ENCODE measurements around the gene SPTB.

SPTB gene

DNA sequence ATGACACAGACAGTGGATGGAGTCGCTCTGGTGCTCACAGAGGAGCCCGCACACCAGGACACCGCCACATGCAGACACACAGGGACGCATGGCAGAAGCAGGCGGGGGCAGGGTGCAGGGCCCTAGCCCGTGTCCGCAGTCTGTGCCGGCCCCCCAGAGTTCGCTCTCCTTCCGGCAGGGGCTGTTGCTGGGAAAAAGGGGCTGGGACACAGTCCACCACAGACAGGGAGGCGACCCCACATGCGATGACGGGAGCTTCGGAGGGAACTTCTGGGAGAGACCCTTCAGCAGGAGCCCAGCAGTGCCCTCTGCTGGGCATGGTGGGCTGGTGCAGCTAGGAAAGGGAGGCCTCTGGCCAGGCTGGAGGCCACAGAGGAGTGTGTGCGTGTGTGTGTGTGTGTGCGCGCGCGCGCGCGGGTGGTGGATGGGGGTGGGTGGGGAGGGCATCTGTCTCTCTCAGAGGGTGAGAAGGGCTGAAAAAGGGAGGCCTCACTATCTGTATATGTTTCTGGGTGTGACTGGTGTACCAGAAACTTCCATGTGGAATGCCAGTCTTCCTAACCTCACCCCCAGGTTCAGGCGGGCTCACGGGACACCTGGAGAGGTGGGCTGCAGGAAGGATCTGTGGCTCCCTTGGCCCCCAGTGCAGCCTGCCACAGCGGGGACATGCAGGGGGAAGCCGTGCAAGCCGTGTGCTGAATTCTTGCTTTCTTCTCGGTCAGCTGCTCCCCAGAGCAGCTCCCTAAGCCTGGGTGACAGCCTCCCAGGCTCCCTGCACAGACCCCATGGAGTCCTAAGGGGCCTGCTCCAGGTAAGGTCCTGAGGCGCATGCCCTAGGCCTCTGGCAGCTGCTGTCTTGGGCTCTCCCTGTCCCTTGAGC lies 114.8 kb downstream of the SPTB start:
- H3K27me3 ChIP-seq (ENCODE audit: control insufficient read depth, insufficient read depth, low read length) = peaks cover 4% of the 10 kb centered on the region
- H3K9ac ChIP-seq (ENCODE audit: low read length) = peak overlapping the region; percentile 25
- no peak overlapping the region for H3K4me3 ChIP-seq (ENCODE audit: low read length)
- H3K4me1 ChIP-seq (ENCODE audit: control insufficient read depth, insufficient read depth, low read length) = peaks cover 36% of the 10 kb centered on the region
- H3K36me3 ChIP-seq (ENCODE audit: control insufficient read depth, insufficient read depth, low read length) = no peaks in the 10 kb centered on the region
- H3K9me3 ChIP-seq (ENCODE audit: control insufficient read depth, low read length) = no peaks in the 10 kb centered on the region

DNA sequence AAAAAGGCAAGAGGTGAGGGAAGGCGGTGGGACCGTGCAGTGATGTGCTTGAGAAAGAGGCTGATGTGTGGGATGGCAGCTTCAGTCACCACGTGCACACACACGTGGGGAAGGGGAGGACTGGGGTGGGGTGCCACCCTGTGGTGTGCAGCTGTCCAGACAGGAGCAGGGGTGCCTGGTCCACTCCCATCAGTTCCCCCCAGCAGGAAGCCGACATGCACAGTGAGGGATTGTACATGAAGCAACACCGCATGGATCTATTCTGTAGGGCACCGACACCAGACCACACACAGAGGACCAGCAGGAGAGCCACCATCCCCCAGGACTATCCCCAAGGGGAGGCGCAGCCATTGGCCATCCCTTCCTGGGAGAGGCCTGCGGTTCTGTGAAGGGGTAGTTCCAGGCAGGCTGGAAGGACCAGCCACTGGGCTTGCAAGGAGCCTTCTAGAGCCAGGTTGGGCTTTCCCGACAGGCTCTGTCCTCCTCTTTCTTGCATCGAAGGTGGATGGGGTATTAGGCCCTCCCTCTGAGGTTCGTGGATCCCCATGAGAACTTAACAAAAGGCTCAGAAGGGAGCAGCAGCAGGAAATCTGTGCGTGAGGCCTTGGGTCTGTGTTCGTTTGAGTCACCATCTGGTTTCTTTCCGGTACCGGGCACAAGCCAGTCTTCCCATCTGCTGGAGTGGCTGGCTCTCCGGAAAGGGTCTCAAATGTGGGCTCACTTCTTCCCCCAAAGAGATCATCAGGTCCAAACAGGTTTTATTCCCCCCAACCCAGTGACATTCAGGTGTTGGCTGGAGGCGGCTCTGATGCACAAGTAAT lies 115.7 kb downstream of the SPTB start:
- Histone ChIP-seq H3K36me3 (ENCODE audit: control insufficient read depth, insufficient read depth, low read length) (no peaks in the 10 kb centered on the region), H3K4me1 (ENCODE audit: control insufficient read depth, insufficient read depth, low read length) (peaks cover 44% of the 10 kb centered on the region), H3K27me3 (ENCODE audit: control insufficient read depth, insufficient read depth, low read length) (peaks cover 4% of the 10 kb centered on the region), H3K9me3 (ENCODE audit: control insufficient read depth, low read length) (no peaks in the 10 kb centered on the region), H3K9ac (ENCODE audit: low read length) (peak overlapping the region; percentile 25), H3K4me3 (ENCODE audit: low read length) (no peak overlapping the region)

DNA sequence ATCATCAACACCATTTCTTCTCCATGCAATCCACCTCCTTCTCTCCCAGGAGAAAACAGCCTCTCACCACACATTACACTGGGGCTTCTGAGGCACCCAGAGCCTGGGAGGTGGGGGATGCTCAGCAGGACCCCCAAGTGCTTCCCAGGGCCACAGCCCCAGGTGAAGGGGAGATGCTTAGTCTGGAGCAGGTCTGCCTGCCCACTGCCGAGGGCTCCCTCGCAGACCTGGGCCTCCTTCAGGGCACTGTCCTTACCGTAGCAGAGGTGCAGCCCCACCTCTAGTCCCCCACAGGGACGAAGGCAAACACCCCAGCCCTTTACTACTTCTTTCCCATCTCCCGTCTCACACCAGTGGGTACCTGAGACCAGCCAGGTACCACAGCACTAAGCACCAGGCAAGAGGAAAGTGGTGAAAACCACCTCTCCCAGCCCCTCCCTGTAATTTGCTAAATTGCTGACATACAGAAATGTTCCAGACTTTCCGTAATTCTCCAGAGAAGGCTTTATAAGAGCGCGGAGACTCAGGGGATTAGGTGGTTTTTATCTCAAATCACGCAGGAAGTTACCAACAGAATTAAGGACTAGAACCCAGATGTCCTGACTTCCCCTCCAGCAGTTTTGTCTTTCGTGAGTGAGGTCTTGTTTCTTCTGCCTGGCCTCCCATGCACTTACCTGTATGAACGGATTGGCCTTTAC lies 116.5 kb downstream of the SPTB start:
- peaks cover 52% of the 10 kb centered on the region for H3K4me1 ChIP-seq (ENCODE audit: control insufficient read depth, insufficient read depth, low read length)
- no peak overlapping the region for H3K4me3 ChIP-seq (ENCODE audit: low read length)
- H3K36me3 ChIP-seq (ENCODE audit: control insufficient read depth, insufficient read depth, low read length) = no peaks in the 10 kb centered on the region
- H3K9me3 ChIP-seq (ENCODE audit: control insufficient read depth, low read length) = no peaks in the 10 kb centered on the region
- H3K27me3 ChIP-seq (ENCODE audit: control insufficient read depth, insufficient read depth, low read length) = peaks cover 4% of the 10 kb centered on the region
- H3K9ac ChIP-seq (ENCODE audit: low read length) = no peak overlapping the region

DNA sequence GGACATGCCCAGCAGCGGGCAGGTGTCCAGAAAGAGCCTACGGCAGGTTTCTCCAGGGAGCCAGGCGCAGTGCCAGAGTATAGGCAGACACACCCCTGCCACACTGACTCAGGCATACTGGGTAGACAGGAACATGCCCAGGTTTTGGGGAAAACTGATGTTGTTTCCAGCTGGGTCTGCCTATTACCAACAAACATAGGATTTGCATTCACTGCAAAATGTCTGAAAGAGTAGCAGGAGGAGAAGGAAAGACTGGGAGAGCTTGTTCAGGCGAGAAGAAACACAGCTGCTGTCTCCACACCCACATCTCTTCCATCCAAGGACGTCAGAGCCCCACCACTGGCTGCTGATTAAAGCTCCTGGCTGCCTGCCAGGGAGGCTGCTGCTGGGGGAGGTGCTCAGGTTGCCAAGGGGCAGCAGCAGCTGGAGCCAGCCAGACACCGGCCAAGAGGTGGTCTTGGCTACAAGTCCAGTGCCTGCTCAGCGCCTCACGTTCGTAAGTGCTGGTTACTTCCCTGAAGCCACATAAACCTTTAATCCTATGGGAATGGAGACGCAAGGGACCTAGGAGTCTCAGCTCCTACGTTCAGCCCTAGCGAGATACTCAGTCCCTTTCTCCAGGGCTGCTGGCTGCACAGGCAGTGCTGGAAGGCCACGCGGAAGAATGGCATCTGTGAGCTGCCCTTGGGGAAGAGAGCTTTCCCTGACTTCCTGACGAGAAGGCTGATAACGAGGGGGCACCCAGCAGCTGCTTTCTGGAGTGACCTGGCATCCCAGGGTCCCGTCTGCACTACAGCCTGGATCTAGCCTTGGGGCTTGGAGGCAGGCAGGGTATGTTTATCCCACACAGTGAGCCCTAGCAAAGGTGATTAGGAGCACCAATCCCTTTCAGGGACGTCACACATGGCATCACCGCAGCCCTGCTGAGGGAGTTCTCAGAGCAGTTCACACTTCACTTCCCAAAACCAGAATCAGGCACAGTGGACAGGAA lies 117.4 kb downstream of the SPTB start:
- H3K9me3 ChIP-seq (ENCODE audit: control insufficient read depth, low read length) = no peaks in the 10 kb centered on the region
- no peaks in the 10 kb centered on the region for H3K36me3 ChIP-seq (ENCODE audit: control insufficient read depth, insufficient read depth, low read length)
- H3K4me1 ChIP-seq (ENCODE audit: control insufficient read depth, insufficient read depth, low read length) = peaks cover 61% of the 10 kb centered on the region
- peak overlapping the region; percentile 36 for H3K9ac ChIP-seq (ENCODE audit: low read length)
- no peak overlapping the region for H3K4me3 ChIP-seq (ENCODE audit: low read length)
- peaks cover 4% of the 10 kb centered on the region for H3K27me3 ChIP-seq (ENCODE audit: control insufficient read depth, insufficient read depth, low read length)

DNA sequence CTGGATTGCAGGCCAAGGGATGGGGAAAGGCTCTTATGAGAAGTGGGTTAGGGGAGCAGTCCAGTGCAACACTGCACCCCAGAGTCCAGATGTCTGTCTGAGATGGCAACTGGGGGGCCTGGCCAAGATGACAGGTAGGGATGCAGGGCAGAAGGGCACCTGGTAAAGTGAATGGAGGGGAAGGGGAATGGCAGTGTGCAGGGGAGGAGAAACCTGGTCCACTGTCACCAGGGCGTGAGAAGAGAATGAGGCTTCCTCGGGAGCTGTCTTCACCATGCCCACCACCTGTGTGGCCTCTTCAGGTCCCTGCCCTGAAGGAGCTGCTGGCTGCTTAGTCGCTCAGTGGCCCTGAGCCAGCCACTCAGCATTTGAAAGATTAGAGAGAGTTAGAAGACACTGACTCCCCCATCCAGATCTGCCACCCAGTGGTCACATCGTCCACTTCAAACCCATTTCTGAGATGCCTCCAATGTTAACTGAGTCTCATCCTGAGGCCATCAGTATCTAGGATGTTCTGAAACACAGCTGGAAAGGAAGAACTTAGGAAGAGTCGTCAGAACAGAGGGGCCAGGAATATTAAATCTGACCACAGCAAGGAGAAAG lies 118.2 kb downstream of the SPTB start:
- Histone ChIP-seq H3K4me3 (ENCODE audit: low read length) (peak overlapping the region; percentile 6), H3K9ac (ENCODE audit: low read length) (peak overlapping the region; percentile 36)

DNA sequence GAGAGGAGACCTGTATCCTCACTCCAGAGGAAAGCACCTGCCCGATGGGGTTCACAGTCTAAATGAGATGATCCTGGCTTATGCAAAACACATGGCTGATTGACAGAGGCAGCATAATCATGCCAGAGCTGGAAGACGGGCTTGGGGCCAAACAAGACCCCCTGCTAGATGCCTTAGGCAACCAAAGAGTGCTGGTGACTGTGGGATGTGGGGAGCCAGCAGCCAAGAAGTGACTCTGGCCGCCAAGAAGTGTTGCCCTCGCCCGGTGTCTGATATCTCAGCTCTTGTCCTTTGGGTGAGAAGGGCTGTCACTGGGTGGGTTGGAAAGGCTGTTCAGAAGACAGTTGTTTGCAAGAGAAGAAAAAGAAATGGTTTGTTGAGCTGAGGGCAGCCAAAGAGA lies 118.8 kb downstream of the SPTB start:
- Histone ChIP-seq H3K9ac (ENCODE audit: low read length) (peak overlapping the region; percentile 36), H3K9me3 (ENCODE audit: control insufficient read depth, low read length) (no peaks in the 10 kb centered on the region), H3K27me3 (ENCODE audit: control insufficient read depth, insufficient read depth, low read length) (peaks cover 4% of the 10 kb centered on the region), H3K36me3 (ENCODE audit: control insufficient read depth, insufficient read depth, low read length) (no peaks in the 10 kb centered on the region), H3K4me1 (ENCODE audit: control insufficient read depth, insufficient read depth, low read length) (peaks cover 71% of the 10 kb centered on the region), H3K4me3 (ENCODE audit: low read length) (no peak overlapping the region)

More for the DNA sequence above, 118.2 kb downstream of the SPTB start:
- Histone ChIP-seq H3K36me3 (ENCODE audit: control insufficient read depth, insufficient read depth, low read length) (no peaks in the 10 kb centered on the region), H3K4me1 (ENCODE audit: control insufficient read depth, insufficient read depth, low read length) (peaks cover 69% of the 10 kb centered on the region), H3K27me3 (ENCODE audit: control insufficient read depth, insufficient read depth, low read length) (peaks cover 4% of the 10 kb centered on the region), H3K9me3 (ENCODE audit: control insufficient read depth, low read length) (no peaks in the 10 kb centered on the region)

DNA sequence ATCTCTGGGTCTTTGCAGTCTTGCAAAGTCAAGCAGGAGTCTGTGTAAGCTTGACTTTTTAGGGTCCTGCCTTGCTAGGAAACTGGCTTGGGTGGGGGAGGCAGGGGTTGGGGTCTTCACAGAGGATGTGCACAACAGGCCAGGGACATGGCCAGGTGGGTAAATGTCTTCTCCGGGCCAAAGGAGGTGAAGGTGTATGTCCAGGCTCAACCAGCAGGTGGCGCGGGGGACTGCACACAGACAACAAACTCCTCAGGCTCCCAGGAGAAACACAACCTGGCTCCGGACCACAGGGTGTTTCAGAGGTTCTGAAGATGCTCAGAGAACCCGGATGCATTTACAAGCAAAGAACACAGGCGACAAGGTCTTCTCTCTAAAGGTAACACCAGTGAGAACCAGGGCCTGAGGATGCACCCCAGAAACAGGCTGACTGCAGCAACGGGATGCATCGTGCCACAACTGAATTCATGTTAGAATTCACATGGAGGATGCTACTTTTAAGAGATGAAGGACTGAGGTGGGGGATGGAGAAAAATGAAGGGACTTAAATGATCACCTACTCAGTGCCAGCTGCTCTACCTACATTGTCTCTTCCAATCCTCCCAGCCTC lies 119.5 kb downstream of the SPTB start:
- Histone ChIP-seq H3K9me3 (ENCODE audit: control insufficient read depth, low read length) (no peaks in the 10 kb centered on the region), H3K4me1 (ENCODE audit: control insufficient read depth, insufficient read depth, low read length) (peaks cover 71% of the 10 kb centered on the region), H3K27me3 (ENCODE audit: control insufficient read depth, insufficient read depth, low read length) (peaks cover 4% of the 10 kb centered on the region), H3K9ac (ENCODE audit: low read length) (no peak overlapping the region), H3K36me3 (ENCODE audit: control insufficient read depth, insufficient read depth, low read length) (no peaks in the 10 kb centered on the region), H3K4me3 (ENCODE audit: low read length) (no peak overlapping the region)

DNA sequence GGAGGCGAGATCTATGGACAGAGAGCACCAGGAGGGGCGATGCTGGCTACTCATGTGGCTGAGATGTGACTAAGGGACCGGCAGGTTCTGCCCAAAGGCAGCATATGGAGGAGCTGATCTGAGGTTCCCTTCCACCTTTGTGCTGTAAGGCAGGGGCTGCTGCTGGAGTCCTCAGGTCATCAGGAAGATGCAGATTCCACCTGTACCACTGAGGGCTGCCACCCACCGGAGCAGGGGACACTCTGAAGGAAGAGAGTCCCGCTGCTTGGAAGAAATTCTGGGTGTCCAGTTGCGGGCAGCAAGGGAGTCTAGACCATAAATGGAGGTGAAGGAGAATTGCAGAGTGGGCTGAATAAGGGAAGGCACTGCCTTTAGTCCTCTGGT lies 120.2 kb downstream of the SPTB start:
- peaks cover 68% of the 10 kb centered on the region for H3K4me1 ChIP-seq (ENCODE audit: control insufficient read depth, insufficient read depth, low read length)
- H3K36me3 ChIP-seq (ENCODE audit: control insufficient read depth, insufficient read depth, low read length) = no peaks in the 10 kb centered on the region
- peaks cover 4% of the 10 kb centered on the region for H3K27me3 ChIP-seq (ENCODE audit: control insufficient read depth, insufficient read depth, low read length)
- H3K9ac ChIP-seq (ENCODE audit: low read length) = no peak overlapping the region
- no peaks in the 10 kb centered on the region for H3K9me3 ChIP-seq (ENCODE audit: control insufficient read depth, low read length)
- no peak overlapping the region for H3K4me3 ChIP-seq (ENCODE audit: low read length)

DNA sequence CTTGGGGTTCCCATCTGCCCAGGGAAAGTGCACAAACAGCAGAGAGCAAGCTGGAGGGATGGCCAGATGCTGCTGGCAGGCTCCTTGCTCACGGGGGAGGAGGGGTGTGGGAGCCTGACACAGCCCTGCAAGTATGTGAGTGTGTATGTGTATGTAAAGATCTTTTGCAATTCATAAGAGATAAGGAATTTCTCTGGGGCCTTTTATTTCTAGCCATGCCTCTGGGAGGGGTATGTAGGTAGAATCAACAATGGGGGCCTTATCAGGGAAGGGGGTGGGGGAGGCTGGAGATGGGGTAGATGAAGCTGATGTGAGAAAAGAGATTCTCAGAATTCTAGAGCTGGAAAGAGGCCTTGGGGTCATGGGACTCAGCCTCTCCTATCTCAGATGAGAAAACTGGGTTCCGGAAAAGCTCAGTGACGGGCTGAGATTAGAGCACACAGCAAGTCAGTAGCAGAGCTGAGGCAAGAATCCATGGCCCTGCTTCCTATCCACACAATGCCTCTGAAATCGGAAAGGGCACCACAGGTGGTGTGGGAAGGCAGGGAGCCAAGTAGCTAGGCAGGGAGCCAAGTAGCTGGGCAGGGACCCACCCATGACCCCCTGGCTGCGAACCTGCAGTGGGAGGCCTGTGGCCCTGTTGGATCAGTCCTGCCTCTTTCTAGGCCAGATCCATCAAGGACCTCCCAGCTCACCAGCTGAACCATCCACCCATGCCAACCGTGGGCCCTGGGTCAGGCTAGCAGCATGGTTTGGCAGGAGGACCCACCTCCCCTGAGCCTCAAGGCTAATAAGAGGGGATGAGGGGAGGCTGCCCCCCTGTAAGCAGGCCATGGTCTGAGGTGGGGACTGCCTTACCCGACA lies 120.8 kb downstream of the SPTB start:
- peaks cover 64% of the 10 kb centered on the region for H3K4me1 ChIP-seq (ENCODE audit: control insufficient read depth, insufficient read depth, low read length)
- H3K36me3 ChIP-seq (ENCODE audit: control insufficient read depth, insufficient read depth, low read length) = no peaks in the 10 kb centered on the region
- H3K9me3 ChIP-seq (ENCODE audit: control insufficient read depth, low read length) = no peaks in the 10 kb centered on the region
- no peak overlapping the region for H3K4me3 ChIP-seq (ENCODE audit: low read length)
- no peaks in the 10 kb centered on the region for H3K27me3 ChIP-seq (ENCODE audit: control insufficient read depth, insufficient read depth, low read length)
- no peak overlapping the region for H3K9ac ChIP-seq (ENCODE audit: low read length)

DNA sequence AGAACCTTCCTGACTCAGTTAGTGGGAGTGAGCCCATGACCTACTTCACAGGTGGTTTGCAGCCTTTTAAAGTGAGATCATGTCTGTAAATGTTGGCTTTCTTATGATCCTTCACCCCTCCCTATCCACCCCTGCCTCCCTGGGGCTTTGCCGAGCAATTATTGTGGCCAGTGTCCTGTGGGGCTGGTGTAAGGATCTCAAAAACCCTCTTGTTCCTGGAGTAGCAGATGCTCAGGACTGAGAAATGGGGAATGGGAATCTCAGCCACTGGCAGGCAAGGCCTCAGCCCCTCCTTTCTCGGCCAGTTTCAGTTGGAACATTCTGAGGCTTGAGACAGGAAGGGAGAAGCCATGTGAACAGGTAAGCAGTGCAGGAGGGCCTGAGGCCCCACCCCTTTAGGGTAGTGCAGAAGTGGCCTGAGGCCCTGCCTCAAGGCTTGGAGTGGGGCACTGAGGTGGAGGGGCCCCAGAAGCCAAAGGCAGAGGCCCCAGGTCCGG lies 121.6 kb downstream of the SPTB start:
- peak overlapping the region; percentile 42 for H3K9ac ChIP-seq (ENCODE audit: low read length)
- H3K4me1 ChIP-seq (ENCODE audit: control insufficient read depth, insufficient read depth, low read length) = peaks cover 63% of the 10 kb centered on the region
- no peaks in the 10 kb centered on the region for H3K27me3 ChIP-seq (ENCODE audit: control insufficient read depth, insufficient read depth, low read length)
- no peak overlapping the region for H3K4me3 ChIP-seq (ENCODE audit: low read length)
- no peaks in the 10 kb centered on the region for H3K9me3 ChIP-seq (ENCODE audit: control insufficient read depth, low read length)
- no peaks in the 10 kb centered on the region for H3K36me3 ChIP-seq (ENCODE audit: control insufficient read depth, insufficient read depth, low read length)
